HUDEP-2 (cell line): ENCODE results near the gene C22orf15.
A peak's percentile ranks its signal among the peaks of the same experiment; 100 is the strongest.

Experiments
- DNase-seq, 76 experiments: peaks; one replicate each; lab custom pipeline; 2025; ENCODE audit not compliant: unreplicated experiment in 76 of 76; lab: John Stamatoyannopoulos, UW

Gene C22orf15

GRCh38 chr22:23786752-23787599, 24.2 kb downstream of the C22orf15 start, which contains the start of gene SMARCB1:
TSS of gene SMARCB1 (plus strand) at chr22:23786966. CDS start at chr22:23787170, 204 bp downstream.
- peak in 72 of 76 experiments; percentile 23 to 86 (median 72) for DNase-seq

- no peak for DNase-seq
Measured at GRCh38 chr22:23787600-23787896, 24.8 kb downstream of the C22orf15 start.

GRCh38 chr22:23787910-23788309, 25.1 kb downstream of the C22orf15 start:
- no peak for DNase-seq

- DNase-seq: no peak
Measured at GRCh38 chr22:23789121-23789520, 26.3 kb downstream of the C22orf15 start.

- no peak for DNase-seq
Measured at GRCh38 chr22:23789638-23790037, 26.8 kb downstream of the C22orf15 start.

- no peak for DNase-seq
Measured at GRCh38 chr22:23790819-23791737, 28.3 kb downstream of the C22orf15 start.

GRCh38 chr22:23791738-23792645, 29.2 kb downstream of the C22orf15 start:
- no peak for DNase-seq

GRCh38 chr22:23793326-23793725, 30.5 kb downstream of the C22orf15 start:
- DNase-seq: no peak

- DNase-seq: no peak
Measured at GRCh38 chr22:23796461-23796860, 33.7 kb downstream of the C22orf15 start.

- DNase-seq: no peak
Measured at GRCh38 chr22:23800297-23801237, 37.8 kb downstream of the C22orf15 start.

- DNase-seq: no peak
Measured at GRCh38 chr22:23801238-23801821, 38.5 kb downstream of the C22orf15 start.

- DNase-seq: no peak
Measured at GRCh38 chr22:23801886-23802377, 39.1 kb downstream of the C22orf15 start.

GRCh38 chr22:23803001-23803819, 40.4 kb downstream of the C22orf15 start:
- no peak for DNase-seq

- DNase-seq: no peak
Measured at GRCh38 chr22:23804781-23805291, 42.0 kb downstream of the C22orf15 start.

- no peak for DNase-seq
Measured at GRCh38 chr22:23806837-23807236, 44.0 kb downstream of the C22orf15 start.

- DNase-seq: no peak
Measured at GRCh38 chr22:23812378-23812777, 49.6 kb downstream of the C22orf15 start.
